ENCODE data around the gene SHISAL1.

SHISAL1 gene

DNA sequence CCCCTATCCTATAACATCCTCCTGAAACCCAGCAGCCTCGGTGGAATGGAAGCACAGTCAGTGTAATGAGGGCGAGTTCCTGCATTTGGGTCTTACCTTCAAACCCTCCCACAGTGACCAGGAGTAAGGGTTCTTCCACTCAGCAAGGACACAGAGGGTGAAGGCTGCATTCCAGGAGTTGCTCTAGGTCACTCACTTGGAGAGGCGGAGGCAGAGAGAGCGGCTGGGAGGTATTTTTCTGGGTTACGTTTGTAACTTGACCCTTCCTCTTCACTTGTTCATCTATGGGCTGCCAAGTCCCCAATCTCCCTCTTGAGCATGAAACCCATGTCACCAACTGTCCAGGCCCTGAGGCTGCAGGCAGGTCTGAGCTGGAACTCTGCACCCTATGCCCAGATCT is 36.8 kb upstream of the SHISAL1 start:
- Mint-ChIP-seq H3K9me3 (ENCODE audit: low read depth) (no peaks in the 10 kb centered on the region), H3K36me3 (no peaks in the 10 kb centered on the region), H3K27me3 (peaks cover 7% of the 10 kb centered on the region), H3K4me3 (no peak overlapping the region), H3K4me1 (ENCODE audit: low read depth) (peaks cover 5% of the 10 kb centered on the region), H3K27ac (no peak overlapping the region)

DNA sequence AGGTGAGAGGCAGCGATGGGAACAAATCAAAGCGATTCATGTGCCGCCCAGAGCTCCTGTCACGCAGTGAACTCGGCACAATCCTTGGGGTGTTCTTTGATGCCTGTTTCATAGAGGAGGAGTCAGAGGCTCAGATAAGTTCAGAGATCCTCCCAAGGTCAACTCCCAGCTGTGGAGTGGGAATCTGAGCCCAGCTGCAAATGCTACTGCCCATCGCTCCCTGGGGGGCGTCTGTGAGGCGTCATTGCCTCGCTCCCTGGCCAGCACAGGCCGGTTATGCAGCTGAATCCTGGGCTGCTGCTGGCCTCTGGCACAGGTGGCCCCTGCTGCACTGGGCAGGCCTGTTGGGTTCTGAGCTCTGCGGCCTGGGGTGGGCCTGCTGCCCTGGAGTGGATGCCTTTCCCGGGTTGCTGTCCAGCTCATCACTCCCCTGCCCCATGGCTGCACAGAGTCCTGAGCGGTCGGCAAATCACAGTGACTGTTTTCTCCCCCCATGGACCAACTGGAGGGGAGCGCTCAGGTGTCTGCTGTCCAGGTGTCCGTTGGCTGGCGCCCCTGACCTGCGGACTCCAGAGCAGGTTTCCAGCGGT is 36.3 kb upstream of the SHISAL1 start:
- Mint-ChIP-seq H3K36me3 (no peaks in the 10 kb centered on the region), H3K4me3 (no peak overlapping the region), H3K4me1 (ENCODE audit: low read depth) (peaks cover 5% of the 10 kb centered on the region), H3K27me3 (peaks cover 5% of the 10 kb centered on the region), H3K9me3 (ENCODE audit: low read depth) (no peaks in the 10 kb centered on the region), H3K27ac (no peak overlapping the region)

DNA sequence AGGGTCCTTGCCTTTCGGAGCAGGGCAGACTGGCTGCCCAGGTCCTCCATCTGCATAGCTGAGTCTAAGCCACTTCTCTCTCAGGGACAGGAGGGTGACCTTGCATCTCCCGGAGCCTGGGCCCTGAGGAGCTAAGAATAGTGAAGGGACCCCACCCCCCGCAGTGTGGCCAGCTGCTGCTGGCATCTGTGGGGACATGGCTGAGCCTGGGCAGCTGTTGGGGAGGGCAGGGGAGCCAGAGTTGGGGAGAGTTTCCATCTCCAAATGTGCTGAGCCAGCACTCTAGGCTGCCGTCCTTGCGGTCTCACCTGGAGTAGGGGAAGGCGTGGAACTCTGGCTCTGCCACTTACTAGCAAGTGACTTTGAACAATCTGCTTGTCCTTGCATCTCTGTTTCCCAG is 34.8 kb upstream of the SHISAL1 start:
- Mint-ChIP-seq H3K4me1 (ENCODE audit: low read depth) (peaks cover 5% of the 10 kb centered on the region), H3K27ac (no peak overlapping the region), H3K4me3 (no peak overlapping the region), H3K36me3 (no peaks in the 10 kb centered on the region), H3K27me3 (peaks cover 4% of the 10 kb centered on the region), H3K9me3 (ENCODE audit: low read depth) (no peaks in the 10 kb centered on the region)

DNA sequence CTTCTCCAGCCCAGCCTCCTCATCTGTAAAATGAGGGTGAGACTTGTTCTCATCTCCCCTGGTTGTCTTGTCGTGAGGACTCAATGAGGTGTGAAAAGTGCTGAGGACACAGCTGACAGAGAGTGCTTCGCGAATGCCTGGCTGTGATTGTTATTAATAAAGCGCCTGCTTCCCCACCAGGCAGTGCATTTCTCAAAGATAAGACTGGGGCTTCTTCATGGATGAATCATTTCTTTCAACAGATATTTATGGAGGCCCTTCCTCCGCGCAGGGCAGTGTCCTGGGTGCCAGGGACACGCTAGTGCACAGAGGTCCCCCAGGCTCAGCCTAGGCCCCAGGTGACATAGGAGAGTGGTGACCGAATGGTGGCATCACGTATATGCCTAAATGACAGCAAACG is 34.3 kb upstream of the SHISAL1 start:
- Mint-ChIP-seq H3K27me3 (peaks cover 4% of the 10 kb centered on the region), H3K4me1 (ENCODE audit: low read depth) (peaks cover 5% of the 10 kb centered on the region), H3K36me3 (no peaks in the 10 kb centered on the region), H3K4me3 (no peak overlapping the region), H3K27ac (no peak overlapping the region), H3K9me3 (ENCODE audit: low read depth) (no peaks in the 10 kb centered on the region)

DNA sequence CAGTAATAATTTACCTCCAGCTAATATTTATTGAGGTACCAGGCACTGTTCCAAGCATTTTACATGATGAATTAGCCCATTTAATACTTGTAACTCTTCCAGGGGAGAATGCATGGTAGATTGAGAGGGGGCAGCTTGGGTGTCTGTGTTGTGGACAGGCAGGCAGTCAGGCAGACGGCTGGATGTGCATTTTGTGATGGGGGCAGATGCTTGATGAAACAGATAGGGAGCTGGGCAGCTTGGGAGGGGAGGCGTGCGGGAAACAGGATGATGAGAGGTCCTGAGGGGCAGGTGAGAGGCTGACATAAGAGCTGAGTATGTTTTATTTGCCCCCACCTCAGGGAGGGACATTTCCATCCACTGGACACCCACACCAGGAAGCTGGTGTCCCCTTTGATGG is 33.1 kb upstream of the SHISAL1 start:
- no peaks in the 10 kb centered on the region for H3K36me3 Mint-ChIP-seq
- no peak overlapping the region for H3K4me3 Mint-ChIP-seq
- H3K9me3 Mint-ChIP-seq (ENCODE audit: low read depth), result no peaks in the 10 kb centered on the region
- no peaks in the 10 kb centered on the region for H3K4me1 Mint-ChIP-seq (ENCODE audit: low read depth)
- no peaks in the 10 kb centered on the region for H3K27me3 Mint-ChIP-seq
- no peak overlapping the region for H3K27ac Mint-ChIP-seq

DNA sequence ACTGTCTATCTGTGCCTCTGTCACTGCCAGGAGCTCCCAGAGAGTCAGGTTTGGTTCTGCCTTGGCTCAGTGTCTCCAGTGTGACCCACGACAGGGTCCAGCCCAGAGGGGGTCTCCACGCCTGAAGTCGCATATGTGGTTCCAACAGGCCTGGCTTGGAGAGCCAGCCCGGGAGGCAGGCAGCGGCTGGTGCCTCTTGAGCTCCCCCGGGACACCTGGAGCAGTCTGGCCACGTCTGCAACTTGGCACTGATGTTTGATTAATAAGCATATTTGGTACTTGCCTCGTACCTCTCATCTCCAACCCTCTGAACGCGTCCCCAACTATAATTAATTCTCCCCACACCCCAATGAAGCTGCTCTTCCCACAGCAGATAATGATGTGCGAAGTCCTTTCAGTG is 31.7 kb upstream of the SHISAL1 start:
- H3K27ac Mint-ChIP-seq, result no peak overlapping the region

DNA sequence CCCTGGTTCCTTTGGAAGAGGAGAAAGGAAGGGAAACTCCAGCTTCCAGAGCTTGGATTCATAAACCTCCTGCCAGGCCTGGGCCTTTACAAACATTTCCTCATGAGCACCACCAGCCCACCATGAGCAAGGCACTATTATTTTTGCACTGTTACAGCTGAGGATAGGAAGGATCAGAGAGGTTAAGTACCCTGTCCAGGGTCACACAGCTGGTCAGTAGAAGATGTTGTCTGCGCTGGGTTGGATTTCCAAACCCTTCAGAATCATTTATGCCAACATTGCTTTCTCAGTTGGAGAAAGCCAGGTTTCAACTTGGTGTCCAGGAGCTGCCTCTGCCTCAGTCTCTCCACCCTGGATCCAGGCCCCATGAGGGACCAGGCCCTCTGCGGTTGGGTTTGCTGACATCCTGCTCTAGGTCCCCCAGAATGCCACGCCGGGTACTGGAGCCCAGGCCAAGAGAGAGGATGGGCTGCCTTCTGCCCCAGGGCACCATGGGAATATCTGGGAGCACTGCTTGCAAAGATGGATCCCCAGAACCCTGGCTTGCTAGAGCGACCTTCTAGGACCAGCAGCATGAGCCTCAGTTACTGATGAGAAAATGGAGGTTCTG is 29.7 kb upstream of the SHISAL1 start:
- H3K27me3 Mint-ChIP-seq, result no peaks in the 10 kb centered on the region
- H3K4me3 Mint-ChIP-seq, result no peak overlapping the region
- H3K27ac Mint-ChIP-seq, result no peak overlapping the region
- no peaks in the 10 kb centered on the region for H3K9me3 Mint-ChIP-seq (ENCODE audit: low read depth)
- no peaks in the 10 kb centered on the region for H3K36me3 Mint-ChIP-seq
- no peaks in the 10 kb centered on the region for H3K4me1 Mint-ChIP-seq (ENCODE audit: low read depth)

More for the DNA sequence above, 31.7 kb upstream of the SHISAL1 start:
- Mint-ChIP-seq H3K27me3 (no peaks in the 10 kb centered on the region), H3K4me3 (no peak overlapping the region), H3K9me3 (ENCODE audit: low read depth) (no peaks in the 10 kb centered on the region), H3K36me3 (no peaks in the 10 kb centered on the region), H3K4me1 (ENCODE audit: low read depth) (no peaks in the 10 kb centered on the region)

DNA sequence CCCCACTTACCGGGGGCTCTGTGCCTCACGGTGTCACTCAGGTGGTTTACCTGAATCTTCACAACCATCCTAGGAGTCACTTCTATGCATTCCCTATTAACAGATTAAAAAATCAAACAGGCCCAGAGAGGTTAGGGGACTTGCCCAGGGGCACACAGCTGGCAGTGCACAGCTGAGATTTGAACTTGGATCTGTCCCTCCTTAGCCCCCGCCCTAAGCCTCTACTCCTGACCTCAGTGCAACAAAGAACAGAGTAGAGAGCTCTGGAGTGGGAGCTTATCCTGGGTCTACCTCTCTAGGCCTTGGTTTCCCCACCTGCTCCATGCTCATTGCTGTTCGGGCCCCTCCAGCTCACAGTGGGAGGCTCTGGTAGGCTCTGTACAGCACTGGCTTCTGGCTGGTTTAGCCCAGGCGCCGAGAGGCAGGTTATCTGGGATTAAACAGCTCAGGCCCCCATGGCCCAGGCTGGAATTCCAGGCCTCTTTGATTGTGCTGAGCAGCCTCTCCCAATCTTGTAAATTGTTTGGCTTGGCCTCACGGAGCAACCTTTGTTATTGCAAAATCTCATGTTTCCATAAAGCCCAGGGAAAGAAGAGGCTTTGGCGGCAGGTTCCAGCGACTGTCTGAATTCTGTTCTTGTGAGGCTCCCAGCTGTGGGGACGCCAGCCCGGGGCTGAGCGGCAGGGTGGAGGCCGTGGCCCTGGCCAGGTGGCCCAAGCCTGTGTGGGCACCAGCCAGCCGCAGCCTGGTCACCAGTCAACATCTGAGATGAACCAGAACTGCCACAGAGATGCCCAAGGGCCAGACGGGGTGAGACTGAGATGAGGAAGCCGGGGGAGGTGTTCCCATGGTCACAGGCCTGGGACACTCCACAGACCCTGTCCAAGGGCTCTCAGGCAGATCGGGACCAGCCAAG is 28.9 kb upstream of the SHISAL1 start:
- Mint-ChIP-seq H3K27me3 (no peaks in the 10 kb centered on the region), H3K27ac (no peak overlapping the region), H3K36me3 (no peaks in the 10 kb centered on the region), H3K4me3 (no peak overlapping the region), H3K4me1 (ENCODE audit: low read depth) (no peaks in the 10 kb centered on the region), H3K9me3 (ENCODE audit: low read depth) (no peaks in the 10 kb centered on the region)

DNA sequence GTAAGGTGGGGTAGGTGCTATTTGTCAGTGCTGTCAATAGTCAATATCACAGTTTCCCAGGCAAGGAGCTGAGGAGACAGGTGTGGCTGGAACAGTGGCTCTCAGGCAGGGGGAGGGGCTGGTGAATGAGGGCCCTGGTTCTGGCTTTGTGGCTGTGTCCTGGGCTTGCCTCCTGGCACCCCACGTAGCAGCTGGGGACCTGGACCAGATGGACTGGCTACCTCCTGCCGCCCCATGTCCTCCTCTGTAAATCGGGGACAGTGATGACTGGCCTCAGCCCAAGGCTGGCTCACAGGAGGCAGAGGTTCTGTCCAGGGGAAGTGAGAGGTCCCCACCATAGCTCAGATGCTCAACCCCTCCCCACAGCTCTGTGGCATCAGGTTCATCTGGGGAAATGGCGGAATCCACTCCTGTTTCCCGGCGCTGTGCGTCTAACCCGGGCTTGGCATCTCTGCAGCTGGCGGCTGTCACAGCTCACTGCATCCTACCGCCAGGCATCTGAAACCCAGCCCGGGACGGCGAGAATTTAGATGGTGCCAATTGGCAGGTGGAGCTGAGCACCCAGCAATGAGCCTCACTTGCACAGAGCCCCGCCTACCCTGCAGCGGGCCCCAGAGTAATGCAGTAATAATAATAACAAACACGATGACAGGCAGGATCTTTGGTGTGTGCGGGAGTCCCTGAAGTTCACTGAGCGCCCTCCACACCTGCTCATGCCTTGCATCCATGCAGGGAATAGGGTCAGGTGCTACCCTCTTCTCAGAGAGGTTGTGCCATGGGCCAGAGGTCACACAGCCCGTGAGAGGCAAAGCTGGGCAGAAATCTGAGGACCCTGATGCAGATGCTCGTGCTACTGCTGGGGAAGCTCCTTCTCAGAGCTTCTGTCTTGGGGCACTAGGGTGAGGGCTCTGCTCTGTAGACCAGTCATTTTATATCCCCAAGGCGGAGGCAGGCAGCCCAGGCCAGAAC is 27.8 kb upstream of the SHISAL1 start:
- no peaks in the 10 kb centered on the region for H3K9me3 Mint-ChIP-seq (ENCODE audit: low read depth)
- H3K4me1 Mint-ChIP-seq (ENCODE audit: low read depth), result no peaks in the 10 kb centered on the region
- no peaks in the 10 kb centered on the region for H3K27me3 Mint-ChIP-seq
- H3K27ac Mint-ChIP-seq, result no peak overlapping the region
- H3K4me3 Mint-ChIP-seq, result no peak overlapping the region
- H3K36me3 Mint-ChIP-seq, result no peaks in the 10 kb centered on the region

DNA sequence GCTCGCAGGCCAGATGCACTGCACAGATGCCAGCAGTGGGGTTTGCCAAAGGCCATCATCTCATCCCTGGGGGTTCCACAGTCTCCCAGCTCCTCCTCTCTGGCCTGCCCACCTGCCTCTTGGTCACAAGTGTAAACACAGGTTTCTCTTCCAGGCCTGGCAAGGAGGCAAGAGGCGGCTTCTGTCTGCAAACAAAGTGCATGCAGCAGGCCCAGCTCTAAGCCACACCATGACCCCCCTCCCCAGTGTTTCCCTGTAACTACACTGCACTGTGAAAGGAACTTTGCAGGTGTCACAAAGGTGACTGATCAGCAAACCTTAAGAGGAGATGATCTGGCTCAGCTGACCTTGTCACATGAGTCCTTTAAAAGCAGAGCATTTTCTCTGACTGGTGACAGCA is 26.2 kb upstream of the SHISAL1 start:
- Mint-ChIP-seq H3K4me3 (no peak overlapping the region), H3K36me3 (no peaks in the 10 kb centered on the region), H3K27ac (no peak overlapping the region), H3K9me3 (ENCODE audit: low read depth) (no peaks in the 10 kb centered on the region), H3K27me3 (no peaks in the 10 kb centered on the region), H3K4me1 (ENCODE audit: low read depth) (no peaks in the 10 kb centered on the region)

DNA sequence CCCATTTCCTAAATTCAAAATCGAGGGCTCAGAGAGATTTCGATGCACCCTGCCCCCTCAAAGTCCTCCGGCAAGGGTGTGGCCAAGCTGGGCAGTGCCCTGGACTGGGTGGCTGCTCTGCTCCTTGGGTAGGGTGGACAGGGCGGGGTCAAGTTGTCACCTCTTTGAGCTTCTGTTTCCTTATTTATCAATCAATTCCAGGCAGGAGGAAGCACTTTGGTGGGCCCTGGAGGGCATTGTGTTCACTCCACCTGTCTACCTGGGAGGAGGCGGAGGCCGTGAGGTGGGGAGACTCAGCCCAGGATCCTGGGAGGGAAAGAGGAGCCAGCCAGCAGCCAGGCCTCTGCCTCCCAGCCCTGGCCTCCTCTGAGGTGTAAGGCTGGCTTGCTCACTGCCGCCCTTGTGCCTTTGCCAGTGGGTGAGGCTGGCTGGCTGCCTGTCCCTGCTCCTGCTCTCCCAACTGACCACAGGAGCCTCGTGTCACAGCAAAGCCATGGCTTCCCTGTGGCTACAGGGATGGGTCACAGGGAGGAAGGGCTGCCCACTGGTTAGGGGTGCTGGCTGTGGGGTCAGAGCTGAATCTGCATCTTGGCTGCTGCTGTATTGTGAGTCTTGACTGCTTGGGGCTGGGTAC is 25.5 kb upstream of the SHISAL1 start:
- H3K36me3 Mint-ChIP-seq, result no peaks in the 10 kb centered on the region
- no peaks in the 10 kb centered on the region for H3K4me1 Mint-ChIP-seq (ENCODE audit: low read depth)
- no peaks in the 10 kb centered on the region for H3K27me3 Mint-ChIP-seq
- H3K4me3 Mint-ChIP-seq, result no peak overlapping the region
- no peak overlapping the region for H3K27ac Mint-ChIP-seq
- H3K9me3 Mint-ChIP-seq (ENCODE audit: low read depth), result no peaks in the 10 kb centered on the region

DNA sequence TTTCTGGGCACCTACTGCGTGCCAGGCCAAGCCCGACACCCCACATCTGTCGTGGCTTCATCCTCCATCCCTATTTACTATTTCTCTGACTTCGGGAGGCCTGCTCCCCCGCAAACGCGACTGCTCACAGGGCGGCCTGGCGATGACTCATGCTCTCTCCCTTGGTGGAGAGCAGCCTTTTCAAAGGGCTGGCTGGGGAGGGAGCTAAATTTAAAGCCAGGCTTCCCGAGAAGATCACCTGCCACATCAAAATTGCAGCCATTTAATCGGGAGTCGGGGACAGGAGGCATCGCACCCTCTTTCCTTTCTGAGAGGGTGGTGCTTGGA is 24.9 kb upstream of the SHISAL1 start:
- Mint-ChIP-seq H3K4me1 (ENCODE audit: low read depth) (no peaks in the 10 kb centered on the region), H3K27ac (no peak overlapping the region), H3K4me3 (no peak overlapping the region), H3K36me3 (no peaks in the 10 kb centered on the region), H3K27me3 (peaks cover 2% of the 10 kb centered on the region), H3K9me3 (ENCODE audit: low read depth) (no peaks in the 10 kb centered on the region)

DNA sequence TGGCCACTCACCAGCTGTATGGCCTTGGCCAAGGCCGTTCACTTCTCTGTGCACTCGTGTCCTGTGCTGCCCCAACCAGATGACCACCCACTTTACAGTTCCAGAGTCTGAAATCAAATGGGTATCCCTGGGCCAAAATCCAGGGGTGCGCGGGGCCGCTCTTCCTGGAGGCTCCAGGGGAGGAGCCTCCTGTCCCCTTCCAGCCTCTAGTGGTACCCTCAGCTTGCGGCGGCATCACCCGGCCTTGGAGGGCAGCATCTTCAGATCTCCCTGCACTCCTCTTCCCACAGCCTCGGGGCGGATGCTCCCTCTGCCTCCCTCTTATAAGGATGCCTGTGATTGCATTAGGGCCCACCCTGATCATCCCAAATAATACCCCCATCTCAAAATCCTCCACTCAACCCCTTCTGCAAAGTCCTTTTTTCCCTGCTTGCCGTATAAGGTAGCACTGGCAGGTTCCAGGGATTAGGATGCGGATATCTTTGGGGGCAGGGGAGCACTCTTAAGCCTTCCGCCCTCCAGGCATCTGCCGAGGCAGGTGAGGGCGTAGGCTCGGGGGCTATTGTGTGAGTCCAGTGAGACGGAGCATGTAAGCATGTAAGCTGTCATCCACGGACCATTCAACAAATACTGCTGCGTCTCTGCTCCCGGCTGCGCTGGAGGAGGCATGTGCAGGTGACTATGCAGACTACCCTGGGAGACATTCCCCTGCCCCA is 24.4 kb upstream of the SHISAL1 start:
- Mint-ChIP-seq H3K9me3 (ENCODE audit: low read depth) (no peaks in the 10 kb centered on the region), H3K36me3 (no peaks in the 10 kb centered on the region), H3K4me1 (ENCODE audit: low read depth) (peaks cover 2% of the 10 kb centered on the region), H3K27me3 (peaks cover 5% of the 10 kb centered on the region), H3K27ac (no peak overlapping the region), H3K4me3 (no peak overlapping the region)
